SH-SY5Y (cell line): ENCODE data around the gene ITPKB.

Experiments used
- GATA2 ChIP-seq: IDR thresholded peaks from 2 replicates; pipeline ENCODE4 v1.6.1; 2011; ENCODE audit warnings: mild to moderate bottlenecking, low read depth, low read length
- GATA3 ChIP-seq: IDR thresholded peaks from 2 replicates; pipeline ENCODE4 v1.6.1; 2011; ENCODE audit warnings: low read depth, mild to moderate bottlenecking, low read length, moderate library complexity

DNA sequence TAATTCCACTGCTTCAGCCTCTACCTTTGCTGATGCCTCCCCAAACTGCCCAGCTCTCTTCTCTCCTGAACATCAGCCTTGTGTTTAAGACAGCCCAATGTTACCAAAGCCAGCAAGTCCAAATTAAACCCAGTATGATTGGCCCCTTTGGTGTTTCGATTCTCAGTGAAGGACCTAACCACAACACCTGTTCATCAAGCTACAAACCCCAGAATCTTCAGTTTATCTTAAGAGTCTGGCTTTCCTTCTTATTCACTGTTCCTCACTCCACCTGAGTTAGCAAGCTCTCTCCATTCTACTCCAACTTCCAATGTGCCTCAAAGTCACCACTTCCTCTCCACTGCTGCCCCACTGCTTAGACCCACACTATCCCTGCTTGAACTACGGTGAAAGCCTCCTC is 25.5 kb upstream of the ITPKB start:
- TF ChIP-seq GATA2 = no peak
- TF ChIP-seq GATA3 = no peak
